Erythroblast (primary cell): Measurements from ENCODE around the gene CKB.

Experiments
- GATA1 ChIP-seq: IDR thresholded peaks from 2 replicates; pipeline ENCODE4 v1.6.1; 2011; ENCODE audit warnings: low read depth, mild to moderate bottlenecking, control low read depth, low read length, moderate library complexity
- POLR2A ChIP-seq: IDR thresholded peaks from 2 replicates; pipeline ENCODE4 v1.6.1; 2011; ENCODE audit warnings: mild to moderate bottlenecking, low read length

GRCh38 chr14:103476631-103477030 is 46.0 kb downstream of the CKB start:
- no peak for TF ChIP-seq POLR2A
- TF ChIP-seq GATA1 = no peak
